Hematopoietic multipotent progenitor cell (in vitro differentiated cells): ENCODE results near the gene AP2A1. TPM values are rescaled to one million over a fixed set of nuclear protein-coding genes. Genes with fewer than 3 reads are reported as not detected.

ENCODE experiments used
- DNase-seq, 3 donors: peaks; one replicate each; pipeline ENCODE4 v3.0.0-alpha.2; 2011 to 2015; ENCODE audit warnings: low read depth in 2 of 3, low spot score in 2 of 3
- total RNA-seq: library from RNA; depleted of rRNA; stranded (reverse); fragments of >200 nt; gene quantifications from one replicate; pipeline ENCODE4 v1.2.3, GENCODE V29; 2012

Gene AP2A1
- total RNA-seq, 1 donor = 67.9 TPM

- no peak for DNase-seq
These were observed 25.1 kb downstream of the AP2A1 start for GRCh38 chr19:49791776-49792445.

- no peak for DNase-seq
These were observed 26.2 kb downstream of the AP2A1 start for GRCh38 chr19:49792829-49793560.

- no peak for DNase-seq
These were observed 26.7 kb downstream of the AP2A1 start for GRCh38 chr19:49793561-49793840.

- no peak for DNase-seq
These were observed 28.8 kb downstream of the AP2A1 start for GRCh38 chr19:49795615-49796014.

- DNase-seq = no peak
These were observed 31.8 kb downstream of the AP2A1 start for GRCh38 chr19:49798574-49798973.

GRCh38 chr19:49799271-49799797, 32.5 kb downstream of the AP2A1 start:
- DNase-seq = no peak

- DNase-seq = no peak
These were observed 33.1 kb downstream of the AP2A1 start for GRCh38 chr19:49799798-49800376.

- no peak for DNase-seq
These were observed 34.0 kb downstream of the AP2A1 start for GRCh38 chr19:49800771-49801170.

GRCh38 chr19:49801401-49801888, 34.6 kb downstream of the AP2A1 start:
- DNase-seq = no peak

- DNase-seq = no peak
These were observed 35.3 kb downstream of the AP2A1 start for GRCh38 chr19:49801966-49802661.

GRCh38 chr19:49802836-49803528, 36.2 kb downstream of the AP2A1 start:
- DNase-seq = no peak

- no peak for DNase-seq
These were observed 36.7 kb downstream of the AP2A1 start for GRCh38 chr19:49803529-49803856.

- DNase-seq = no peak
These were observed 39.2 kb downstream of the AP2A1 start for GRCh38 chr19:49805822-49806619.

GRCh38 chr19:49806620-49806959, 39.8 kb downstream of the AP2A1 start:
- DNase-seq = no peak

- peak in 2 of 3 donors; percentile 75 to 82 for DNase-seq
These were observed 40.5 kb downstream of the AP2A1 start for GRCh38 chr19:49807058-49807903.

- no peak for DNase-seq
These were observed 41.3 kb downstream of the AP2A1 start for GRCh38 chr19:49807904-49808675.

- DNase-seq = peak; percentile 69 to 93 (median 89)
These were observed 41.9 kb downstream of the AP2A1 start for GRCh38 chr19:49808711-49809159.
